Measurements from ENCODE around the gene RASA4. TPM values are rescaled to one million over a fixed set of nuclear protein-coding genes. Genes with fewer than 3 reads are reported as not detected.
"Not testable (repeated sequence)": the region's sequence is repeated elsewhere in the genome, so short reads cannot be mapped to it uniquely, and the experiment has no call there.

The RASA4 gene
- total and polyA plus RNA-seq, 9 of the 15 experiments (the other 6 are each of a cell fraction or from before 2014, with no cell fraction given), result 0.36 to 10.9 (median 2.8) TPM

- H3K9me1 ChIP-seq (ENCODE audit: control insufficient read depth, insufficient read depth, low read length); H3K27me3 ChIP-seq (ENCODE audit: control insufficient read depth in 2 of 2, insufficient read depth in 2 of 2, low read length in 2 of 2); BruUV-seq (replicated peaks); H2AFZ ChIP-seq (ENCODE audit: low read depth, low read length); H3K4me1 ChIP-seq (replicated peaks in 1 of 2; ENCODE audit: control insufficient read depth in 2 of 2, insufficient read depth in 2 of 2, low read length in 2 of 2); H3K4me3 ChIP-seq; ATAC-seq; DNase-seq (ENCODE audit: extremely low read depth in 1 of 4, low spot score in 3 of 4); H3K9me3 ChIP-seq (replicated peaks; ENCODE audit: control insufficient read depth, insufficient read depth, low read depth, low read length); FAIRE-seq; H3K27ac ChIP-seq (ENCODE audit: extremely low read depth, low read depth, low read length); CTCF ChIA-PET (ENCODE audit: low intra/inter-chr PET ratio); H4K20me1 ChIP-seq (replicated peaks; ENCODE audit: control insufficient read depth, insufficient read depth, low read length); H3K79me2 ChIP-seq (ENCODE audit: control insufficient read depth, insufficient read depth, low read length); H3K9ac ChIP-seq (ENCODE audit: insufficient read depth in 1 of 2, low read depth in 2 of 2, low read length in 2 of 2); H3K36me3 ChIP-seq (ENCODE audit: control insufficient read depth, insufficient read depth, low read length); intact Hi-C loops (cut with micrococcal nuclease); POLR2A ChIA-PET; H3K4me2 ChIP-seq (ENCODE audit: insufficient read depth, low read length): not testable (repeated sequence)
- WGBS (ENCODE audit: insufficient coverage, low coverage, missing lambda C conversion rate), result no CpG with 5 or more reads among the region's 6 CpGs
- in situ Hi-C loops (cut with MboI), result loop anchor here (25.0 kb wide), 1 partner anchor 89 kb away; the partner anchor contains the start of genes ALKBH4 and LRWD1
Observed at GRCh38 chr7:102550808-102551422, 65.6 kb downstream of the RASA4 start, which contains the start of gene SPDYE2. Gene SPDYE2, plus strand, starts transcription at chr7:102551226. Its CDS starts 2,030 bp downstream, at chr7:102553256.

- POLR2A ChIA-PET; ATAC-seq; H3K27ac ChIP-seq (ENCODE audit: extremely low read depth, low read depth, low read length); FAIRE-seq; intact Hi-C loops (cut with micrococcal nuclease); H3K36me3 ChIP-seq (ENCODE audit: control insufficient read depth, insufficient read depth, low read length); H3K9ac ChIP-seq (ENCODE audit: insufficient read depth in 1 of 2, low read depth in 2 of 2, low read length in 2 of 2); H3K4me3 ChIP-seq; BruUV-seq (replicated peaks); CTCF ChIA-PET (ENCODE audit: low intra/inter-chr PET ratio); H3K79me2 ChIP-seq (ENCODE audit: control insufficient read depth, insufficient read depth, low read length); H4K20me1 ChIP-seq (replicated peaks; ENCODE audit: control insufficient read depth, insufficient read depth, low read length); H2AFZ ChIP-seq (ENCODE audit: low read depth, low read length); DNase-seq (ENCODE audit: extremely low read depth in 1 of 4, low spot score in 3 of 4); H3K9me3 ChIP-seq (replicated peaks; ENCODE audit: control insufficient read depth, insufficient read depth, low read depth, low read length); H3K4me2 ChIP-seq (ENCODE audit: insufficient read depth, low read length); H3K4me1 ChIP-seq (replicated peaks in 1 of 2; ENCODE audit: control insufficient read depth in 2 of 2, insufficient read depth in 2 of 2, low read length in 2 of 2); H3K27me3 ChIP-seq (ENCODE audit: control insufficient read depth in 2 of 2, insufficient read depth in 2 of 2, low read length in 2 of 2); H3K9me1 ChIP-seq (ENCODE audit: control insufficient read depth, insufficient read depth, low read length): not testable (repeated sequence)
- WGBS (ENCODE audit: insufficient coverage, low coverage, missing lambda C conversion rate), result 100% methylated on average over 1 of the region's 6 CpGs
- in situ Hi-C loops (cut with MboI), result loop anchor here (10.0 kb wide), 1 partner anchor 98 kb away; the partner anchor contains the start of gene UPK3BL1
Observed at GRCh38 chr7:102546353-102546752, 70.2 kb downstream of the RASA4 start.

DNA sequence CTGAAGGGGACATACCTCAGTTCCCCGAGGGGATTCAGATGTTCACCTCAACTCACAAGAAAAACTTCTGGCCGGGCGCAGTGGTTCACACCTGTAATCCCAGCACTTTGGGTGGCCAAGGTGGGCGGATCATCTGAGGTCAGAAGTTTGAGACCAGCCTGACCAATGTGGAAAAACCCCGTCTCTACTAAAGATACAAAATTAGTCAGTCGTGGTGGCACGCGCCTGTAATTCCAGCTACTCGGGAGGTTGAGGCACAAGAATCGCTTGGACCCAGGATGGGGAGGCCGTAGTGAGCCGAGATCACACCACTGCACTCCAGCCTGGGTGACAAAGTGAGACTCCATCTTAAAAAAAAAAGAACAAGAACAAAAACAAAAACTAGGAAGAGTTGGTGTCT is 71.3 kb downstream of the RASA4 start:
- CTCF ChIA-PET (ENCODE audit: low intra/inter-chr PET ratio); H3K27ac ChIP-seq (ENCODE audit: extremely low read depth, low read depth, low read length); intact Hi-C loops (cut with micrococcal nuclease); H3K4me2 ChIP-seq (ENCODE audit: insufficient read depth, low read length); FAIRE-seq; POLR2A ChIA-PET; H3K9me1 ChIP-seq (ENCODE audit: control insufficient read depth, insufficient read depth, low read length); H3K9ac ChIP-seq (ENCODE audit: insufficient read depth in 1 of 2, low read depth in 2 of 2, low read length in 2 of 2); H3K4me1 ChIP-seq (replicated peaks in 1 of 2; ENCODE audit: control insufficient read depth in 2 of 2, insufficient read depth in 2 of 2, low read length in 2 of 2); BruUV-seq (replicated peaks); H3K79me2 ChIP-seq (ENCODE audit: control insufficient read depth, insufficient read depth, low read length); H4K20me1 ChIP-seq (replicated peaks; ENCODE audit: control insufficient read depth, insufficient read depth, low read length); ATAC-seq; H2AFZ ChIP-seq (ENCODE audit: low read depth, low read length); H3K4me3 ChIP-seq; H3K9me3 ChIP-seq (replicated peaks; ENCODE audit: control insufficient read depth, insufficient read depth, low read depth, low read length); H3K36me3 ChIP-seq (ENCODE audit: control insufficient read depth, insufficient read depth, low read length); H3K27me3 ChIP-seq (ENCODE audit: control insufficient read depth in 2 of 2, insufficient read depth in 2 of 2, low read length in 2 of 2); DNase-seq (ENCODE audit: extremely low read depth in 1 of 4, low spot score in 3 of 4): not testable (repeated sequence)
- 93% methylated on average over 6 of the region's 12 CpGs for WGBS (ENCODE audit: insufficient coverage, low coverage, missing lambda C conversion rate)
- in situ Hi-C loops (cut with MboI), result loop anchor here (10.0 kb wide), 1 partner anchor 100 kb away; the partner anchor contains the start of gene UPK3BL1

Measured in K562 (cell line).